Fibroblast of skin of scalp (primary cell): ENCODE results near the gene GLMP. TPM values are rescaled to one million over a fixed set of nuclear protein-coding genes. Genes with fewer than 3 reads are reported as not detected.
"Not testable (repeated sequence)": the region's sequence is repeated elsewhere in the genome, so short reads cannot be mapped to it uniquely, and the experiment has no call there.

ENCODE experiments used
- DNase-seq: peaks from one replicate; pipeline ENCODE4 v3.0.0-alpha.2; 2013
- polyA plus RNA-seq, 2 experiments: library from polyadenylated mRNA; unstranded; fragments of 120-200 nt; gene quantifications; one replicate each; pipeline ENCODE4 v1.2.1, GENCODE V29; 2013; ENCODE audit not compliant: insufficient read length in 2 of 2

The GLMP gene, protein sequence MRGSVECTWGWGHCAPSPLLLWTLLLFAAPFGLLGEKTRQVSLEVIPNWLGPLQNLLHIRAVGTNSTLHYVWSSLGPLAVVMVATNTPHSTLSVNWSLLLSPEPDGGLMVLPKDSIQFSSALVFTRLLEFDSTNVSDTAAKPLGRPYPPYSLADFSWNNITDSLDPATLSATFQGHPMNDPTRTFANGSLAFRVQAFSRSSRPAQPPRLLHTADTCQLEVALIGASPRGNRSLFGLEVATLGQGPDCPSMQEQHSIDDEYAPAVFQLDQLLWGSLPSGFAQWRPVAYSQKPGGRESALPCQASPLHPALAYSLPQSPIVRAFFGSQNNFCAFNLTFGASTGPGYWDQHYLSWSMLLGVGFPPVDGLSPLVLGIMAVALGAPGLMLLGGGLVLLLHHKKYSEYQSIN
- 40.9 TPM for polyA plus RNA-seq (2013, experiment 1 of 2; ENCODE audit: insufficient read length)
- polyA plus RNA-seq (2013, experiment 2 of 2; ENCODE audit: insufficient read length) = 41.6 TPM

DNA sequence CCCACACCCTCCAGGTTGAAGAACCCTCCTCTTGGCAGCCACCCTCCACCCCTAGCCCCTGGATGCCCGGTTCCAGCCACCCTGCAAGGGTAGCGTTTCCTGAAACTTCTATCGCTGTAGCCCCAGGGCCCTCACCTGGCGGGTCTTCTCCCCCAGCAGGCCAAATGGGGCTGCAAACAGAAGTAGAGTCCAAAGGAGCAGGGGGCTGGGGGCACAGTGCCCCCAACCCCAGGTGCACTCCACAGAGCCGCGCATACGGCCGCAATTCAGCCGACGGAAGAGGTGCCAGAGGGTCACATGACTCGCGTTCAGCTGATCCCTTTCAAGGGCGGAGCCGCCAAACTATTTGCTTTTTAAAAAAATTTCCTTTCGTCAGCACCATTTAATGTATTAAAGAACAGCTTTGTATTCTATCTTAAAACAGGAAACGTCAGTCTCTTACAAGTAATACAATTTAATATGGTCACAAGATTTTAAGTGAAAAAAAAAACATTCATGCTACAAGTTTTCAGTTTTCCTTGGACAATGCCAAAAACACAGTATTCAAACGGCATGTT, at the start of gene GLMP:
TSS of gene GLMP (minus strand) at position 289 of the 557 bp plus-strand sequence. CDS start at position 255, 34 bp downstream.
- DNase-seq = peak; percentile 71

DNA sequence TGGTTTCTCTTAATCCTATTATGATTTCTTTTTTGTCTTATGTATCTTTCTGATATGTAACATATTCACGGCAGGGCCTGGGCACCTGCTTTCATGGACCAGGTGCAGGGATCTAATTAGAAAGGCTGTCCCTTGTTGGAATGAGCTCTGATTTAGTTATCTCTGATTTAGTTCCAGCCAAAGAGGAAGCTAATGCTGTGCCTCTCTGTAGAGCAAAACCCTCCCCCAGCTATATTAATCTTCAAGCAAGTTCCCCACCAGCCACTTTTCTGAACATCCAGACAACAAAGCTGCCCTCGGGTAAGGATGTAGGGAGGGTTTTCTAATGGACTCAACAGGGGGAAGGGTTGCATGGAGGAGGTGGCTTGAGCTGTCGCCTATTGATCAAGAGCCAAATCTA, 48.9 kb upstream of the GLMP start:
- no peak for DNase-seq

DNA sequence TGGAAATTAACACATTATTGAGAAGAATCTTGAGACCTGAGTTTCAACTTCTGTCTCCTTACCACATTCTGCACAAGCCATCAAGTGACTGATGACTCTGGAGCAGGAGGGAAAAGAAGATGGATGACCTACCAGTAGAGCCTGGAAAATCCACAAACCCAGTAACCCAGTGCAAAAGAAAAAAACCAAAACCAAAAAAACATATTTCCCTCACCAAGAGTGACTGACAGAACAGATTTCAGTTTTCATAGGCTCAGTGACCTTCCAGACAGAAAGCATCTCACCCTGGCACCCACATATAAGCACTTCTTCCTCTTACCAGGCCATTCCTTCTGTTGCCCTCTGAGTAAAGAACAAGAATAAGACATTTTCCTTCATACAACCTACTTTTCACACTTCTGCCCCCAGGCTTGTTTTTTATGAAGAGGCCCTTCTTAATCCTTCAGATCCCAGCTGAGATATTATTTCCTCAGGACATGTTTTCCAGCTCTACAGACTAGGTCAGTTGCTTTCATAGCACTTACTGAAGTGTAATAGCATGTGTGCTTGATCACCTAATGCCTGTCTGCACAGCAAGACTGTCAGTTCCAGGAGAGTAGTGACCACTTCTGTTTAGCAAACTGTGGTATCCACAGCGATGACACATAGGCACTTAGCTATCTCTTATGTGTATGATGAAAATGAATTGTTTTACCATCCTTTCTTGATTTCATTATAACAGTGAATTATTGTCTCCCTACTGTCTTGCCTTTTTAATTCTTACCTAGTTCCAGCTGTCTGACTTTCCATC, 46.9 kb upstream of the GLMP start:
- DNase-seq = no peak

DNA sequence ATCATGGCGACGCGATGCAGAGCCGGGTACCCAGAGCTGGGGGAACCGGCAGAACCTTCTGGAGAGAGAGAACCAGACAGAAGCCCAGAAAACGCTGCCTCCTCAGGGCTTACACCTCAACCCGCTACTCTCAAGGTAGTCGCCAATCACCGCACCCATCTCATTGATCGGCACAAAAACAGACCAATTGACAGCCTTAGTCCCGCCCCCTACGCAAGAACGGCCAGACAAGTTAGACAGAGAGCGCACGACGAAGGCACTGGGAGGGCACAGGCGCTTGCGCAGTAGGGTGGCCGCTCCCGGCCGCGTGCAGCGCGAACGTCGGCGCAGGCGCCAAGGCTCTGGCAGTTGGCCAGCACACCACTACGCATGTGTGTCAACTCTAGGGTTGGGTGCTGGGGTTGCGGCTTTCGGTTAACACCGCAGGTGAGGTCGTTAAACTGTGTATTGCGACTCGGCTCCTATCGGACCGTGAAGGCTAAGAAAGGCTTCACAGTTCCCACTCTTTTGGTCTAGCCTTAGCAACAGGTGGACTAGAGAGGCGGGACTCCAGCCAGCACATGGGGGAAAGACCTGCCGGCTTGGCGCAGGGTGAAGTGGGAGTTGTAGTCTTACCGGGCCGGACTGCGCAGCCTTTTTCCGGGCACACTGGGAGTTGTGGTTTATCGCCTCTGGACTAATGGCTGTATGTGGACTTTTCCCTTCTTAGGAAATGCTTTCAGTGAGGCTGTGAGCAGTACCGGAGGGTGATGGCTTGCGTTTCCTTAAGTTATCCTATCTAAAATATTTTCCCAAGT, 42.9 kb upstream of the GLMP start, which contains the start of the genes CCT3 and TSACC:
TSS of gene CCT3 (minus strand) at position 113 of the 797 bp plus-strand sequence. CDS start at position 5, 108 bp downstream.
TSS of gene TSACC (plus strand) at position 347 of the 797 bp plus-strand sequence. CDS start 1,232 bp downstream, outside the sequence.
- DNase-seq = peak; percentile 100

DNA sequence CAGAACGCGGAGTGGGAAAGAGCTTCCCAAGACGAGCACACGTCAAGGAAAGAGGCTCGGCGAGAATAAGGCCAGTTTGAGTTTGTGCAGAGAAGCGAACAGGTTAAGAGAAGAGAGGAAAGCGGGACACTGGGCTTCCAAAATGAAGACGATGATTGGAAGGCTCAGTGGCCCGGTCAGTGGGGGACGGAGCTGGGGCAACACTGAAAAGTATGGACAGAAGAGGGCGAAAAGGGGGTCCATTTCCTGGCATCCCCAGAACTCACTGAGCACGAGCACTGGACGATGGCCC, 42.4 kb upstream of the GLMP start:
- no peak for DNase-seq

DNA sequence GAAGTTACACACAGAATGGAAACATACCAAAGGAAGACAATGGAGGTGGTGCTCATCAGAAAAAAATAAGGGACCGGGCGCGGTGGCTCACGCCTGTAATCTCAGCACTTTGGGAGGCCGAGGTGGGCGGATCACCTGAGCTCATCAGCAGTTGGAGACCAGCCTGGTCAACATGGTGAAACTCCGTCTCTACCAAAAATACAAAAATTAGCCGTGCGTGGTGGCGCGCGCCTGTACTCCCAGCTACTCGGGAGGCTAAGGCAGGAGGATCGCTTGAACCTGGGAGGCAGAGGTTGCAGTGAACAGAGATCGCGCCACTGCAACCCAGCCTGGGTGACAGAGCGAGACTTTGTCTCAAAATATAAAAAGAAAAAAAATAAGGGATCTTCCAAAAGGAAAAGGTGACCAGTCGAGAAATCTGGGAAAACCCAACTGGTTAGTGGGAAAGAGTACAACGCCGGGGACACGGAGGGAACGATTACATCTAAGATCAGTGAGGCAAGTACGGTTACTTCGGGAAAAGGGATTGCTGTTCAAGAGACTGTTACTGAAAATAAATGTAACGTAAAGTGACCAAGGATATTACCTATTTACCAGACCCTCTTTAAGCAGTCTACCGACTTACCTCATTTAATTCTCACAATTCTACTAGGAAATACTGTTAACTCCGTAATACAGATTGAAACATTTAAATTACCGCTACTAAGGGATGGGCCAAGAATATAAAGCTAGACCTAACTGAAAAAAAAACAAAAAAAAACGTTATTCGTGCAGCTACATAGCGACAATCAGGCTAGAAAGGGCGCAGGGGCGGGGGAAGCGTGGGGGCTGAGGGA, 41.8 kb upstream of the GLMP start:
- DNase-seq = no peak

DNA sequence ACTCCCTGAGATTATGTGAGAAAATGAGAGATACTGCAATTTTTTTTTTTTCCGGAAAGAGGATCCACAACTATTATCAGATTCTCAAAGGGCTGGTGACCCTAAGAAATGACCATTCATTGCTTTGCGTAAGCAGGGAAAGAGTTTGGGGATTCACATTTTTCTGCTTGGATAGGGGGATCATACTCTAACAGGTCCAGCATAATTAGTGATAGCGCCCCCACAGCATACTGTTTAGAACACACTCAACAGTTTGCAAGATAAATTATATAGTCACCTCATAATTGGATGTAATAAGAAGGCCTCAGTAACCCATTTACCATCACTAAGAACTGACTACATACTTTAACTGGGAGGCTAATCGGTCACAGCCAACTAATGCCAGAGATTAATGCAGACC, 40.8 kb upstream of the GLMP start:
- DNase-seq = no peak

DNA sequence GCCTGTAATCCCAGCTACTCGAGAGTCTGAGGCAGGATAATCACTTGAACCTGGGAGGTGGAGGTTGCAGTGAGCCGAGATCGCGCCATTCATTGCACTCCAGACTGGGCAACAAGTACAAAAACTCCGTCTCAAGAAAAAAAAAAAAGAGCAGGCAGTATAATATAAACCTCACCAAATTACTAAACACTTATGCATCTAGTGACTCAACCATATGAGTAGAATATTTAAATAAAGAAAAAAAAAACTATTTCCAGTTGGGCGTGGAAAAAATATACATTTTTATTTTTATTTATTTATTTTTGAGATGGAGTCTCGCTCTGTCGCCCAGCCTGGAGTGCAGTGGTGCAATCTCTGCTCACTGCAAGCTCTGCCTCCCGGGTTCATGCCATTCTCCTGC, 27.7 kb upstream of the GLMP start:
- DNase-seq = not testable (repeated sequence)

DNA sequence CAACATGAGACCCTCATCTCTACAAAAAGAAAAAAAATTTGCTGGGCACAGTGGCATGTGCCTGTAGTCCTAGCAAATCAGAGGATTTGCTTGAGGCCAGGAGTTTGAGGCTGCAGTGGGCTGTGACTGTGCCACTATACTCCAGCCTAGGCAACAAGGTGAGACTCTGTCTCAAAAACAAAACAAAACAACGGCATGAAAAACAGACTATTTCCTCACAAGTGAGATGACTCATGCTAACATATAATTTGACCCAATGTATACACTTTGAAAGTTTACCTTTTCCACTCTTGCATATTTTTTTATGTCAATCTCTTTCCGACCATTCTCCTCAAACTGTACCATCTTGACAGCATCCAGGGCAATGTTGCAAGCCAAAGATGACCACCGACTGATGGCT, 25.1 kb upstream of the GLMP start:
- DNase-seq = no peak

DNA sequence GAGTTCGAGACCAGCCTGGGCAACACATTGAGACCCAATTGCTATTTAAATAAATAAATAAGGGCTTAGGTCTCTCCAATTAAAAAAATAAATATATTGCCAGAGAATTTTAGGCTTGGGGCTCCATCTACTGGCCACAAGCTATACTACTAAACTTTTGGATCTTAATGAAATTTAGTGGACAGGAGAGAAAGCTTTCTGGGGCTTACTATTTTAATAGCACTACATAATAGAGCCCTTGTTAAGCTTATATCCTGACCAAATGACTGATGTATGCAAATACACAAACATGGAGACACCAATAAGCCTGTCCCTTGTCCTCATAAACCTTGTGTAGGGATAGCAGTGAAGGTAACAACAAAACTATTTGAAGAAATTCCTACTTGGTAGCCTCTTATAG, 24.2 kb upstream of the GLMP start:
- peak; percentile 36 for DNase-seq

DNA sequence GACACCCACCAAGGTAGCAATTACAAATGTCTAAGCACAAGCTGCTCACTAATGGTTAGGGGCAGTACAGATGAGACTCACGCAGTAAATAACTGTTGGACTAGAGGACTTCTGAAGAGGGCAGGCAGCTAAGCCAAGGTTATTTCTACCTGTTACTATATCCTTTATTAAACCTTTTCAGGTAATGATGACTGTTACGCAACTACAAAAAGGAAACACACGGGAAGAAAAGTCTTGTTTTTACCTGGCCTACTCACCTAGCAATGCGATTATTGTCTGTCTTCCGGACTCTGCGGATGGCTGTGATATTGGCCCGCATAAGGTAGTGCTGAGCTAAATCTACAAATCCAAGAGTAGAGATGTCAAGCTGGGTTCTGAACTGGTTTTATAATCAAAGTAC, 21.4 kb upstream of the GLMP start:
- no peak for DNase-seq

DNA sequence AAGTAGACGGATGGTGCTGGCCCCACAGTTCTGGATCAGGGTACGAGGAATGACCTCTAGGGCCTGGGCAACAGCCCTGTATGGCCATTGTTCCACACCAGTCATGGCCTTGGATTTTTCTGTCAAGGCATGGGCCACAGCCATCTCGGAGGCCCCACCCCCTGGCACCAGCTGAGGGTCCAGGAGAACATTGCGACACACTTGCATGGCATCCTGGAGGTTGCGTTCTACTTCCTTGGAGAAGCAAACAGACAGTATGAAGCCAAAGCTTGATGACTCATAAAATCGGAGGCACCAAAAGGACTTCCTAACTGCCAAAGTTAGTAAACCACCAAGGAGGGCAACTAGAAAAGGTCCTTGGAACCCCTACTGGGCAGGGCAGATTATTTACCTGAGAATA, 15.5 kb upstream of the GLMP start:
- no peak for DNase-seq

DNA sequence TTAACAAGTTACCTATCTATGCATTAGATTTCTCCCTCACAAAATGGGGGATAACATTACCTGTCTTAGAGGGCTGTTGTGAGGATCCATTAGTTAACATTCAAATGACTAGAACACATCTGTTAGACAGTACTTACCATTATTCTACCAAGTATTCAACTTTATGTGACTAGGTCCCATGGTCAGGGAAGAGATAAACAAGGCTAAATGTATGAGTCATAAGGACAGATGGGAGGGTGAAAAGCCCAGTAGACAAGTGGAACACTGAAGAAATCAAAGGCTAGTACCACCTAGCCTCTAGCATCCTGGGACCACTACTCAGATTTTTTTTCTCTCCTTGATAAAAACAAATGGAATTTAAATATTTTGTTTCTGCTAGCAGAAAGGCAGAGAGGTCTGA, 12.6 kb upstream of the GLMP start:
- no peak for DNase-seq

DNA sequence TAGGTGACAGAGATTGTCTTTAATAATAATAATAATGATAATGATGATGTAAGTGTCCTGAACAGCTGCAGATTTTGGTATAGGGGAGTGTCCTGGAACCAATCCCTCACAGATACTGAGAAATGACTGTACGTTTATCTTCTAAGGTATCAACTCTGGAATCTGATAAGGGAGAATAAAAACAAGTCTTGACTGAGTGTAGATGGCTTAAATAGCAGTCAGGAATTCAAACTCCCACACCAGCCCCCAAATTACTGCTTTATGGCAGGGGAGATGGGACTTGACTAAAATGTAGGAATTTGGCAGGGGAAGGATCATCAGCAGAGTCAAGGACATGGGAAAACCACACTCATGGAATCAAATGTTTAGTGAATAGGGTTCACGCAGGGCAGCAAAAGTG, 9.7 kb upstream of the GLMP start:
- DNase-seq = no peak

DNA sequence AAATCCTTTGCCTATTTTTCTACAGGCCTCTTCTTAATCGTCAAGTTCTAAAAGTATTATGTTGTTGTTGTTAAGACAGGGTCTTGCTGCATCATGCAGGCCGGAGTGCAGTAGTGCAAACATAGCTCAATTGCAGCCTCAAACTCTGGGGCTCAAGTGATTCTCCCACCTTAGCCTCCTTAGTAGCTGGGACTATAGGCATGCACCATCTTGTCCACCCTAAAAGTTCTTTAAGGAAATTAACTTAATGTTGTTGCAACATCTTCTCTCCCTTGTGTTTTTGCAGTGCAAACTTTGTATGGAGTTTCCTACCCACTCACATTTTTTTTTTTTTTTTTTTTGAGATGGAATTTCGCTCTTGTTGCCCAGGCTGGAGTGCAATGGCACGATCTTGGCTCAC, 7.8 kb upstream of the GLMP start:
- no peak for DNase-seq

DNA sequence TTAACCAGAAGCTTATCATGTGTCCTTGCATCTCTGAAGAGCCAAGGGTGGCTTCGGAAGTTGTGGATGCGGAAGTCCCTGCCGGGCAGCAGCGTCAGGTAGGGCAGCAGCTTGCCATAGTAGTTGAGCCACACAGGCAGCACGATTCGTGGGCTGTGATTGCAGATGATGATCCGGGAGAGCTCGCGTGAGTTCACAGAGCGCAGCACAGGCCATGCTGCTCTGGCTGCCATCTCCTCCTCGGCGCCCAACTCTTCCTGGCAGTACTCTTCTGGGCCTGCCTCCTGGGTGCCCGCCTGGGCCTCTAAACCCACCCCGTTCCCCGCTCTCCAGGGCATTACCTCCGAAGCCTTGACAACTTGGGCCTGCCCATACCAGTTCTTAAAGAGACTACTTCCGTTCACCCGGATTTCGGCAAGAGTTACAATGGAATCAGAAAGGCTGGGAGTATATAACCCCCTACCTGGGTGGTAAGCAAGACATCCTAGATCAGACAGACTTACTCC, 3.4 kb upstream of the GLMP start, which contains the start of gene VHLL:
TSS of gene VHLL (minus strand) at position 456 of the 506 bp plus-strand sequence. CDS start at position 338, 118 bp downstream.
- DNase-seq = no peak

DNA sequence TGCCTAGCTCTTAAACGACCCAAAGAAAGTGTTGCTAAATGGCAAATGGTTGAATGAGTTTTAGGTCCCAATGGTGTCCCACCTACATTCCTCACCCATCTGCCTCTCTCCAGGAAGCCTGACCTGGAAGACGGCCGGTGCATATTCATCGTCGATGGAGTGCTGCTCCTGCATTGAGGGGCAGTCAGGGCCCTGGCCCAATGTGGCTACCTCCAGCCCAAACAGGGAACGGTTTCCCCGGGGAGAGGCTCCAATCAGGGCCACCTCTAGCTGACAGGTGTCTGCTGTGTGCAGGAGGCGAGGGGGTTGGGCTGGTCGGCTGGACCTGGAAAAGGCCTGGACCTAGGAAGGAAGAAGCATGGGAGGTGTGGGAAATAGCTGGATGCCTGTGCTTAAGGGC, 1.6 kb downstream of the GLMP start:
- no peak for DNase-seq

DNA sequence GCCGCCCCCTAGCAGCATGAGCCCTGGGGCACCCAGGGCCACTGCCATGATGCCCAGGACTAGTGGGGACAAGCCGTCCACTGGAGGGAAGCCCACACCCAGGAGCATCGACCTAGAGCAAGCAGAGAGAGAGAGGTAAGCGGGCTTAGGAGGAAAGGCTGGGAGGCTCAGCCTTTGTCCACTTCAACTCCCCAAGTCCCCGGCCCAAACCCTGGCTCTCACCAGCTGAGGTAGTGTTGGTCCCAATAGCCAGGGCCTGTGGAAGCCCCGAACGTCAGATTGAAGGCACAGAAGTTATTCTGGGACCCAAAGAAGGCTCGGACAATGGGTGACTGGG, 2.4 kb downstream of the GLMP start:
- no peak for DNase-seq

DNA sequence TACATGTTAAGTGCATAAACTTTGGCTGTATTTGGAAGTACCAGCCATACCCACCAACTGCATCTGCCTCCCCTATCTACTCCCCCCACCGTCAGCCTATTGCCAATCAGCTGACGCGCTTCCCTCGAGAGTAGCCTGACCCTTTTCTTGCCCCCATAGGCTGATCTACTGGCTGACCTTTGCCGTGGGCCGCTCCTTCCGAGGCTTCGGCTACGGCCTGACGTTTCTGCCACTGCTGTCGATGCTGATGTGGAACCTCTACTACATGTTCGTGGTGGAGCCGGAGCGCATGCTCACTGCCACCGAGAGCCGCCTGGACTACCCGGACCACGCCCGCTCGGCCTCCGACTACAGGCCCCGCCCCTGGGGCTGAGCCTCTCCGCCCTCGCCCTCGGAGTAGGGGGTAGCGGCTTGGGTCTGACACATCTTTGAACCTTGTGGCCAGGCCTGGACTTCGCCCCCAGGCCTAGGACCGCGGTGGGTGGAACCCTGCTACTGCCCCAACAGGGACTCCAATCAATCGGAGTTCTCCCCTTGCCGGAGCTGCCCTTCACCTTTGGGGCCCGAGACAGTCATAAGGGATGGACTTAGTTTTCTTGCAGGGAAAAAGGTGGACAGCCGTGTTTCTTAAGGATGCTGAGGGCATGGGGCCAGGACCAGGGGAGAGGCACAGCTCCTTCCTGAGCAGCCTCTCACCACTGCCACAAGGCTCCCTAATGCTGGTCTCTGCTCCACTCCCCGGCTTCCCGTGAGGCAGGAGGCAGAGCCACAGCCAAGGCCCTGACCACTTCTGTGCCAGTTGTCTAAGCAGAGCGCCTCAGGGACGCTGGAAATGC, 4.0 kb downstream of the GLMP start:
- DNase-seq = peak; percentile 83

DNA sequence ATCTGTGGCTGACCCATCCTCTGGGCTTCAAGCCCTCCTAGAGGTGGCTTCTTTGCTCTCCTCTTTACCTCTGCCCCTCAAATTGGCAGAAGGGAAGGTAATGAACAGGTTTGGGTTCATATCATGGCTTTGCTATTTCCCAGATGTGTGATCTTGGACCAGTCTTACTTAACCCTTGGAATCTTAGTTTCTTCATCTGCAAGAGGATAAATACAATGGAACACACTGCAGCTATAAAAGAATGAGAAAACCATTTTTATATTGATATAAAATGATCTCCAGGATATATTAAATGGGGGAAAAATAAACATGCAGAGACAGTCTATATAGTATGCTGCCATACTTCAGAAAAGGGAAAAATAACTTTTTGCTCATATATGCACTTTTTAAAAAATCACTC, 5.6 kb downstream of the GLMP start:
- no peak for DNase-seq
